ENCODE measurements around the gene MYRF.

DNA sequence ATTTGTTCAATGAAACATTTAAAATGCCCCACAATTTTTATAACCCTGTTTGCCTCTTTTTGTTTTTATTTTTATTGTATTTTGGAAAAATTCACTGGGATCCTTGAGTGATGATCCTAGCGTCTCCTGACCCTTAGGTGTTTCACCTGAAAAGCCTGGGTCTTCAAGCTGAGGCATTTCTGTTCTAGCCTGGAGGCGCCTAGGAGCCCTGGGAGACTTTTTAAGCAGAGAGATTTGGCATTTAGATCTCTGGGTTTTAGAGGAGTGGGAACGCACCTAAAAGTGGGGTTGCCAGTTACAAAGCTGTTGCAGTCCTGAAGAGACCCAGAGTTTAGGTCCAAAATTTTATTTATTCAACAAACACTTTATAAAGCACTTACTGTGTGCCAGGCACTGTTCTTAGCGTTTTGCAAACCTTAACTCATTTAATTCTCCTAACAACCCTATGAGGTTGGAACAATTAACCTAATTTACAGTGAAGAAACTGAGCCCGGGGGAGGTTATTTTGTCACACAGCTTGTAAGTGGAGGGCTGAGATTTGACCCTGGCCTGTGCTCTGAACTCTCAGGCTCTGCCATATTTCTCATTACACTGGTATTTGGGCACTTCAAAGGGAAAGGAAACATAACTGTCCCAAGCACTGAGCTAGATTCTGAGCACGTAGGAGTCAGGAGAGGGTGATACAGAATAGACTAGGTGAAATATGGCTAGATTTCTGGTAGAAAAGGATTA is 65.2 kb downstream of the MYRF start:
- TF ChIP-seq, protein P1, sequence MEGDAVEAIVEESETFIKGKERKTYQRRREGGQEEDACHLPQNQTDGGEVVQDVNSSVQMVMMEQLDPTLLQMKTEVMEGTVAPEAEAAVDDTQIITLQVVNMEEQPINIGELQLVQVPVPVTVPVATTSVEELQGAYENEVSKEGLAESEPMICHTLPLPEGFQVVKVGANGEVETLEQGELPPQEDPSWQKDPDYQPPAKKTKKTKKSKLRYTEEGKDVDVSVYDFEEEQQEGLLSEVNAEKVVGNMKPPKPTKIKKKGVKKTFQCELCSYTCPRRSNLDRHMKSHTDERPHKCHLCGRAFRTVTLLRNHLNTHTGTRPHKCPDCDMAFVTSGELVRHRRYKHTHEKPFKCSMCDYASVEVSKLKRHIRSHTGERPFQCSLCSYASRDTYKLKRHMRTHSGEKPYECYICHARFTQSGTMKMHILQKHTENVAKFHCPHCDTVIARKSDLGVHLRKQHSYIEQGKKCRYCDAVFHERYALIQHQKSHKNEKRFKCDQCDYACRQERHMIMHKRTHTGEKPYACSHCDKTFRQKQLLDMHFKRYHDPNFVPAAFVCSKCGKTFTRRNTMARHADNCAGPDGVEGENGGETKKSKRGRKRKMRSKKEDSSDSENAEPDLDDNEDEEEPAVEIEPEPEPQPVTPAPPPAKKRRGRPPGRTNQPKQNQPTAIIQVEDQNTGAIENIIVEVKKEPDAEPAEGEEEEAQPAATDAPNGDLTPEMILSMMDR (IDR thresholded peaks at IDR 0.05) = no peak
- no peak for TF ChIP-seq POLR2A (IDR thresholded peaks at IDR 0.05)

Data from thyroid gland (tissue), 4 donors.